IMR-90 (cell line): ENCODE data around the gene SLC37A1.
"Not testable (repeated sequence)": the region's sequence is repeated elsewhere in the genome, so short reads cannot be mapped to it uniquely, and the experiment has no call there.

Source experiments
- BHLHE40 ChIP-seq: fragments of 150-350 bp; IDR thresholded peaks from 2 replicates; pipeline ENCODE4 v1.6.1; 2016; ENCODE audit warnings: mild to moderate bottlenecking, low read depth, low read length
- CEBPB ChIP-seq: IDR thresholded peaks from 2 replicates; pipeline ENCODE4 v1.6.1; 2012; ENCODE audit warnings: low read depth, low read length, improper control_type of control experiment
- CHD1 ChIP-seq: IDR thresholded peaks from 2 replicates; pipeline ENCODE4 v1.6.1; 2012; ENCODE audit warnings: low read depth, low read length, improper control_type of control experiment
- CTCF ChIP-seq: conservative IDR thresholded peaks from 2 replicates; pipeline ENCODE4 v1.5.1; 2012; ENCODE audit warnings: mild to moderate bottlenecking, low read depth, low read length, improper control_type of control experiment
- ELK1 ChIP-seq: fragments of 150-350 bp; IDR thresholded peaks from 2 replicates; pipeline ENCODE4 v1.6.1; 2016; ENCODE audit warnings: low read depth, mild to moderate bottlenecking, low read length, moderate library complexity, borderline replicate concordance
- MAFK ChIP-seq: IDR thresholded peaks from 2 replicates; pipeline ENCODE4 v1.6.1; 2012; ENCODE audit warnings: low read depth, low read length, improper control_type of control experiment
- MAZ ChIP-seq: IDR thresholded peaks from 2 replicates; pipeline ENCODE4 v1.6.1; 2012; ENCODE audit warnings: low read depth, mild to moderate bottlenecking, low read length, improper control_type of control experiment, moderate library complexity, borderline replicate concordance
- MXI1 ChIP-seq: IDR thresholded peaks from 2 replicates; pipeline ENCODE4 v1.6.1; 2012; ENCODE audit warnings: low read depth, mild to moderate bottlenecking, low read length, moderate library complexity, borderline replicate concordance
- POLR2A ChIP-seq: IDR thresholded peaks from 2 replicates; pipeline ENCODE4 v1.6.1; 2012; ENCODE audit warnings: mild to moderate bottlenecking, low read depth, low read length
- RAD21 ChIP-seq: IDR thresholded peaks from 2 replicates; pipeline ENCODE4 v1.6.1; 2012; ENCODE audit warnings: low read length, improper control_type of control experiment
- RCOR1 ChIP-seq: IDR thresholded peaks from 2 replicates; pipeline ENCODE4 v1.6.1; 2012; ENCODE audit warnings: mild to moderate bottlenecking, low read length, improper control_type of control experiment; ENCODE audit not compliant: insufficient replicate concordance
- RFX5 ChIP-seq: IDR thresholded peaks from 2 replicates; pipeline ENCODE4 v1.8.0; 2012; ENCODE audit warnings: low read depth, mild to moderate bottlenecking, low read length, moderate library complexity
- SMC3 ChIP-seq: fragments of 150-350 bp; IDR thresholded peaks from 2 replicates; pipeline ENCODE4 v1.6.1; 2016; ENCODE audit warnings: low read depth, mild to moderate bottlenecking, antibody characterized with exemption, low read length, moderate library complexity
- USF2 ChIP-seq: fragments of 150-350 bp; IDR thresholded peaks from 2 replicates; pipeline ENCODE4 v1.6.1; 2017; ENCODE audit warnings: mild to moderate bottlenecking, antibody characterized with exemption, low read length, low read depth

DNA sequence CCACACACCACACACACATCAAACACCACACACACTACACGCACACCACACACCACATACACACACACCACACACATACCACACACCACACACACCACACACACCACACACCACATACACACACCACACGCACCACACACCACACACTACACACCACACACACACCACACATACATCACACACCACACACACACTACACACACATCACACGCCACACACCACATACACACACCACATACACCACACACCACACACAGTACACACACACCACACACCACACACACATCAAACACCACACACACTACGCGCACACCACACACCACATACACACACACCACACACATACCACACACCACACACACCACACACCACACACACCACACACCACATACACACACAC is 101.7 kb downstream of the SLC37A1 start:
- not testable (repeated sequence) for TF ChIP-seq CTCF, RFX5, SMC3, POLR2A, BHLHE40, CEBPB, ELK1, MAZ, RAD21, MXI1, CHD1, RCOR1, MAFK, USF2
